ENCODE data around the gene KCNK5. TPM values are rescaled to one million over a fixed set of nuclear protein-coding genes. Genes with fewer than 3 reads are reported as not detected.

The KCNK5 gene
- total and polyA plus RNA-seq, 12 donors, result 0.06 to 1.1 (median 0.25) TPM; not detected in 1

- no peak overlapping the region for H3K4me3 ChIP-seq
- peaks cover 0 to 36% (median 9%) of the 10 kb centered on the region in 7 donors for H3K27me3 ChIP-seq
- H3K4me1 ChIP-seq, result peaks cover 0 to 14% (median 0%) of the 10 kb centered on the region in 9 donors
- WGBS, 2 donors, result 61 to 73% methylated on average over 6 of the region's 6 CpGs
- no peak overlapping the region for H3K27ac ChIP-seq
- H3K36me3 ChIP-seq, result no peaks in the 10 kb centered on the region
- no peaks in the 10 kb centered on the region for H3K9me3 ChIP-seq
- intact Hi-C loops (cut with DNase I), result no loop called here
- TF ChIP-seq CTCF (IDR thresholded peaks at IDR 0.05), result no peak
- no peak for DNase-seq
- no peak for ATAC-seq
Measured at GRCh38 chr6:39209911-39210310, 19.4 kb downstream of the KCNK5 start.

- no peak for TF ChIP-seq CTCF (IDR thresholded peaks at IDR 0.05)
- peaks cover 0 to 14% (median 0%) of the 10 kb centered on the region in 9 donors for H3K4me1 ChIP-seq
- H3K4me3 ChIP-seq, result no peak overlapping the region
- no peak overlapping the region for H3K27ac ChIP-seq
- ATAC-seq, result no peak
- no peak for DNase-seq
- 51 to 53% methylated on average over 6 of the region's 6 CpGs for WGBS, 2 donors
- H3K36me3 ChIP-seq, result no peaks in the 10 kb centered on the region
- H3K27me3 ChIP-seq, result peaks cover 0 to 33% (median 3%) of the 10 kb centered on the region in 7 donors
- no peaks in the 10 kb centered on the region for H3K9me3 ChIP-seq
- intact Hi-C loops (cut with DNase I), result no loop called here
Measured at GRCh38 chr6:39209360-39209811, 19.9 kb downstream of the KCNK5 start.

GRCh38 chr6:39208223-39208739 is 21.0 kb downstream of the KCNK5 start:
- intact Hi-C loops (cut with DNase I), result no loop called here
- DNase-seq (no peak), ATAC-seq (no peak)
- Histone ChIP-seq H3K27me3 (peaks cover 0 to 22% (median 0%) of the 10 kb centered on the region in 7 donors), H3K4me3 (no peak overlapping the region), H3K36me3 (no peaks in the 10 kb centered on the region), H3K27ac (no peak overlapping the region), H3K9me3 (no peaks in the 10 kb centered on the region), H3K4me1 (peaks cover 0 to 14% (median 0%) of the 10 kb centered on the region in 9 donors)
- no peak for TF ChIP-seq CTCF (IDR thresholded peaks at IDR 0.05)
- 57 to 65% methylated on average over 6 of the region's 6 CpGs for WGBS, 2 donors

- no peaks in the 10 kb centered on the region for H3K36me3 ChIP-seq
- WGBS, 2 donors, result 87 to 89% methylated on average over 8 of the region's 8 CpGs
- DNase-seq (no peak), ATAC-seq (no peak)
- peaks cover 0 to 14% (median 0%) of the 10 kb centered on the region in 9 donors for H3K4me1 ChIP-seq
- H3K4me3 ChIP-seq, result no peak overlapping the region
- H3K27ac ChIP-seq, result no peak overlapping the region
- intact Hi-C loops (cut with DNase I), result no loop called here
- no peak for TF ChIP-seq CTCF (IDR thresholded peaks at IDR 0.05)
- no peaks in the 10 kb centered on the region for H3K9me3 ChIP-seq
- peaks cover 0 to 16% (median 0%) of the 10 kb centered on the region in 7 donors for H3K27me3 ChIP-seq
Measured at GRCh38 chr6:39207416-39208222, 21.7 kb downstream of the KCNK5 start.

Measured in heart right ventricle (tissue), 16 donors.